ENCODE measurements around the gene KRT7. TPM values are rescaled to one million over a fixed set of nuclear protein-coding genes. Genes with fewer than 3 reads are reported as not detected.

The KRT7 gene
- total RNA-seq, 4 donors from 2014 or later, result 333 to 826 (median 460) TPM

- 35 to 49% methylated on average over 3 to 7 of the region's 8 CpGs for WGBS, 2 donors
- H3K4me1 ChIP-seq, result peaks cover 55 to 82% of the 10 kb centered on the region in 2 donors
- H3K9me3 ChIP-seq, result no peaks in the 10 kb centered on the region
- peak in 4 of 6 experiments; percentile 37 to 55 (median 50) for TF ChIP-seq CTCF (IDR thresholded peaks at IDR 0.05)
- no peak for TF ChIP-seq POLR2A (IDR thresholded peaks at IDR 0.05)
- H3K4me3 ChIP-seq (replicated peaks in 1 of 3), result no peak overlapping the region
- DNase-seq, result peak; percentile 71 to 82
- intact Hi-C loops (cut with DNase I), result no loop called here
- H3K27me3 ChIP-seq, result no peaks in the 10 kb centered on the region
- H3K36me3 ChIP-seq, result no peaks in the 10 kb centered on the region
- H3K27ac ChIP-seq, result peak overlapping the region; percentile 16 to 34 (median 24)
Measured at GRCh38 chr12:52221912-52222457, 11.1 kb upstream of the KRT7 start.

- no peaks in the 10 kb centered on the region for H3K36me3 ChIP-seq
- no peak overlapping the region for H3K4me3 ChIP-seq (replicated peaks in 1 of 3)
- peak overlapping the region; percentile 23 to 34 (median 24) for H3K27ac ChIP-seq
- 71 to 82% methylated on average over 4 of the region's 4 CpGs for WGBS, 2 donors
- intact Hi-C loops (cut with DNase I), result no loop called here
- no peaks in the 10 kb centered on the region for H3K27me3 ChIP-seq
- no peak for TF ChIP-seq CTCF (IDR thresholded peaks at IDR 0.05)
- TF ChIP-seq POLR2A (IDR thresholded peaks at IDR 0.05), result no peak
- H3K4me1 ChIP-seq, result peaks cover 48 to 74% of the 10 kb centered on the region in 2 donors
- no peaks in the 10 kb centered on the region for H3K9me3 ChIP-seq
- DNase-seq, result peak in 1 of 2 donors; percentile 1
Measured at GRCh38 chr12:52222692-52223091, 10.4 kb upstream of the KRT7 start.

- TF ChIP-seq CTCF (IDR thresholded peaks at IDR 0.05), result no peak
- TF ChIP-seq POLR2A (IDR thresholded peaks at IDR 0.05), result no peak
- Histone ChIP-seq H3K27ac (peak overlapping the region in 1 of 3 donors; percentile 34), H3K36me3 (no peaks in the 10 kb centered on the region), H3K4me1 (peaks cover 40 to 66% of the 10 kb centered on the region in 2 donors), H3K27me3 (no peaks in the 10 kb centered on the region), H3K4me3 (replicated peaks in 1 of 3) (no peak overlapping the region), H3K9me3 (no peaks in the 10 kb centered on the region)
- peak in 1 of 2 donors; percentile 2 for DNase-seq
- intact Hi-C loops (cut with DNase I), result no loop called here
- 85 to 88% methylated on average over 5 of the region's 5 CpGs for WGBS, 2 donors
Measured at GRCh38 chr12:52223406-52224039, 9.5 kb upstream of the KRT7 start.

- Histone ChIP-seq H3K4me1 (peaks cover 35 to 60% of the 10 kb centered on the region in 2 donors), H3K27me3 (no peaks in the 10 kb centered on the region), H3K36me3 (no peaks in the 10 kb centered on the region), H3K9me3 (no peaks in the 10 kb centered on the region), H3K4me3 (replicated peaks in 1 of 3) (no peak overlapping the region), H3K27ac (no peak overlapping the region)
- TF ChIP-seq CTCF (IDR thresholded peaks at IDR 0.05) (no peak), POLR2A (IDR thresholded peaks at IDR 0.05) (no peak)
- intact Hi-C loops (cut with DNase I), result no loop called here
- 87 to 90% methylated on average over 3 of the region's 3 CpGs for WGBS, 2 donors
- no peak for DNase-seq
Measured at GRCh38 chr12:52224151-52224550, 8.9 kb upstream of the KRT7 start.

GRCh38 chr12:52225752-52226151, 7.3 kb upstream of the KRT7 start:
- peak overlapping the region; percentile 81 to 87 (median 84) for H3K27ac ChIP-seq

More at GRCh38 chr12:52225752-52226151, 7.3 kb upstream of the KRT7 start:
- H3K4me1 ChIP-seq, result peaks cover 41 to 60% of the 10 kb centered on the region in 2 donors
- peak; percentile 52 to 56 for DNase-seq
- H3K36me3 ChIP-seq, result no peaks in the 10 kb centered on the region
- no peaks in the 10 kb centered on the region for H3K27me3 ChIP-seq
- WGBS, 2 donors, result 32 to 36% methylated on average over 4 of the region's 4 CpGs
- no peak for TF ChIP-seq CTCF (IDR thresholded peaks at IDR 0.05)
- TF ChIP-seq POLR2A (IDR thresholded peaks at IDR 0.05), result peak in 1 of 2 donors; percentile 35
- intact Hi-C loops (cut with DNase I), result no loop called here
- no peaks in the 10 kb centered on the region for H3K9me3 ChIP-seq
- no peak overlapping the region for H3K4me3 ChIP-seq (replicated peaks in 1 of 3)

Measured in thyroid gland (tissue), 4 donors.